Smooth muscle cell (in vitro differentiated cells): ENCODE data around the gene HAPLN2. TPM values are rescaled to one million over a fixed set of nuclear protein-coding genes. Genes with fewer than 3 reads are reported as not detected.

Experiments used
- DNase-seq: peaks from one replicate; lab custom pipeline; 2025; ENCODE audit not compliant: unreplicated experiment; lab: John Stamatoyannopoulos, UW
- H2AFZ ChIP-seq: fragments of 200-600 bp; sonication (generic); 2 replicates; pipeline ENCODE4 v1.6.0; 2016; ENCODE audit warnings: antibody characterized with exemption, low read depth, mild to moderate bottlenecking
- H3F3A ChIP-seq: fragments of 200-600 bp; sonication (generic); 2 replicates; pipeline ENCODE4 v1.6.0; 2017; ENCODE audit warnings: antibody characterized with exemption, low read depth
- H3K27ac ChIP-seq: fragments of 200-600 bp; sonication (generic); 2 replicates; pipeline ENCODE4 v1.5.1; 2016; ENCODE audit warnings: low read depth, mild to moderate bottlenecking
- H3K27me3 ChIP-seq: fragments of 200-600 bp; sonication (generic); 2 replicates; pipeline ENCODE4 v1.6.1; 2016; ENCODE audit warnings: low read depth, mild to moderate bottlenecking
- H3K36me3 ChIP-seq: fragments of 200-600 bp; sonication (generic); 2 replicates; pipeline ENCODE4 v1.5.1; 2016; ENCODE audit warnings: low read depth
- H3K4me1 ChIP-seq: fragments of 200-600 bp; sonication (generic); 2 replicates; pipeline ENCODE4 v1.5.1; 2016; ENCODE audit warnings: low read depth
- H3K4me2 ChIP-seq: fragments of 200-600 bp; sonication (generic); 2 replicates; pipeline ENCODE4 v1.6.0; 2016; ENCODE audit warnings: mild to moderate bottlenecking
- H3K4me3 ChIP-seq: fragments of 200-600 bp; sonication (generic); 2 replicates; pipeline ENCODE4 v1.5.1; 2016; ENCODE audit warnings: mild to moderate bottlenecking
- H3K79me2 ChIP-seq: fragments of 200-600 bp; sonication (generic); 2 replicates; pipeline ENCODE4 v1.6.0; 2016; ENCODE audit warnings: low read depth, mild to moderate bottlenecking
- H3K9ac ChIP-seq: fragments of 200-600 bp; sonication (generic); 2 replicates; pipeline ENCODE4 v1.6.0; 2016; ENCODE audit warnings: low read depth
- H3K9me3 ChIP-seq: fragments of 200-600 bp; sonication (generic); replicated peaks from 2 replicates; pipeline ENCODE4 v1.5.1; 2016; ENCODE audit warnings: low read depth
- H4K20me1 ChIP-seq: fragments of 200-600 bp; sonication (generic); 2 replicates; pipeline ENCODE4 v1.6.0; 2016; ENCODE audit warnings: low read depth
- CTCF ChIP-seq: fragments of 200-600 bp; sonication (generic); IDR thresholded peaks from 2 replicates; pipeline ENCODE4 v1.5.1; 2017; ENCODE audit warnings: borderline replicate concordance, mild to moderate bottlenecking, antibody characterized with exemption; ENCODE audit not compliant: insufficient read depth, poor library complexity, severe bottlenecking
- WGBS: methylation state at CpG from one replicate; pipeline ENCODE4 v1.1.7; 2016; ENCODE audit warnings: low lambda C conversion rate; 5-methylcytosine and 5-hydroxymethylcytosine counted together
- polyA plus RNA-seq: library from polyadenylated mRNA; unstranded; fragments of >200 nt; fragmentation: Nextera tagmentation; extraction: Ambion mirVana; gene quantifications from 2 replicates; pipeline ENCODE4 v1.2.1, GENCODE V29; 2016
- total RNA-seq: library from RNA; depleted of rRNA; stranded (reverse); fragments of >200 nt; gene quantifications from 2 replicates; pipeline ENCODE4 v1.2.3, GENCODE V29; 2014

Gene HAPLN2
- total and polyA plus RNA-seq, 2 experiments from 2014 or later: 1.00 TPM; not detected in 1

- Histone ChIP-seq H3K9ac (no peak overlapping the region), H3K27ac (no peak overlapping the region), H2AFZ (no peak overlapping the region), H3K4me3 (no peak overlapping the region), H3K79me2 (no peaks in the 10 kb centered on the region), H3K36me3 (no peaks in the 10 kb centered on the region), H3K4me2 (peak overlapping the region; percentile 53), H3K4me1 (peaks cover 44% of the 10 kb centered on the region), H3K9me3 (no peaks in the 10 kb centered on the region), H3K27me3 (peaks cover 22% of the 10 kb centered on the region), H4K20me1 (no peaks in the 10 kb centered on the region), H3F3A (peaks cover 27% of the 10 kb centered on the region)
- no peak for TF ChIP-seq CTCF
- WGBS: 88% methylated on average over 10 of the region's 10 CpGs
- no peak for DNase-seq
These were observed 39.8 kb downstream of the HAPLN2 start for GRCh38 chr1:156658945-156659574.

DNA sequence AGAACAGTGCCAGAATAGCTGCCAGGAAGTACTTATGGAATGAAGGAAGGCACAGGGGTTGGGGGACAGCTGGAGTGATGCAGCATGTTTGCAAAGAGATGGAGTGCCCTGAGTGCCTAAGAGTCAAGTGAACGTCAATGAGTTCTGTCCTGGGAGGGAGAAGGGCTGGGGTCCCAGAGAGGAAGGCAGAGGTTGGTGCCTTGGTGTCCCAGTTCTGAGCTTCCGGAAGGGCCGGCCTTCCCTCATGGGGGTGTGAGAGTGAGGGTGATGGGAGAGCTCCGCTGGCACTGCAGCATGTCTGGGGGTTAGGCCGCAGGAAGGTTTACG, 40.4 kb downstream of the HAPLN2 start:
- Histone ChIP-seq H2AFZ (peak overlapping the region; percentile 6), H3K27me3 (peaks cover 20% of the 10 kb centered on the region), H3K36me3 (no peaks in the 10 kb centered on the region), H3K4me1 (peaks cover 50% of the 10 kb centered on the region), H3K9ac (no peak overlapping the region), H4K20me1 (no peaks in the 10 kb centered on the region), H3F3A (peaks cover 32% of the 10 kb centered on the region), H3K4me3 (no peak overlapping the region), H3K79me2 (no peaks in the 10 kb centered on the region), H3K27ac (no peak overlapping the region), H3K4me2 (peak overlapping the region; percentile 53), H3K9me3 (no peaks in the 10 kb centered on the region)
- DNase-seq: no peak
- 37% methylated on average over 6 of the region's 6 CpGs for WGBS
- no peak for TF ChIP-seq CTCF

- peak; percentile 100 for TF ChIP-seq CTCF
- WGBS: 19% methylated on average over 15 of the region's 38 CpGs
- peaks cover 55% of the 10 kb centered on the region for H3K4me1 ChIP-seq
- peaks cover 32% of the 10 kb centered on the region for H3F3A ChIP-seq
- H3K27ac ChIP-seq: peak overlapping the region; percentile 93
- peaks cover 20% of the 10 kb centered on the region for H3K27me3 ChIP-seq
- peak overlapping the region; percentile 64 for H3K4me2 ChIP-seq
- H3K4me3 ChIP-seq: no peak overlapping the region
- H3K9ac ChIP-seq: peak overlapping the region; percentile 64
- H2AFZ ChIP-seq: peak overlapping the region; percentile 6
- no peaks in the 10 kb centered on the region for H3K79me2 ChIP-seq
- no peaks in the 10 kb centered on the region for H3K36me3 ChIP-seq
- no peaks in the 10 kb centered on the region for H3K9me3 ChIP-seq
- peak; percentile 93 for DNase-seq
- no peaks in the 10 kb centered on the region for H4K20me1 ChIP-seq
These were observed 41.0 kb downstream of the HAPLN2 start for GRCh38 chr1:156659988-156660751.

- H3K9ac ChIP-seq: peak overlapping the region; percentile 64
- no peaks in the 10 kb centered on the region for H3K36me3 ChIP-seq
- peak overlapping the region; percentile 29 for H3K4me3 ChIP-seq
- peak overlapping the region; percentile 93 for H3K27ac ChIP-seq
- H3K27me3 ChIP-seq: peaks cover 15% of the 10 kb centered on the region
- no peak for DNase-seq
- no peak overlapping the region for H2AFZ ChIP-seq
- peaks cover 34% of the 10 kb centered on the region for H3F3A ChIP-seq
- peak overlapping the region; percentile 64 for H3K4me2 ChIP-seq
- no peaks in the 10 kb centered on the region for H4K20me1 ChIP-seq
- no peaks in the 10 kb centered on the region for H3K9me3 ChIP-seq
- peaks cover 61% of the 10 kb centered on the region for H3K4me1 ChIP-seq
- TF ChIP-seq CTCF: no peak
- 73% methylated on average over 2 of the region's 2 CpGs for WGBS
- H3K79me2 ChIP-seq: no peaks in the 10 kb centered on the region
These were observed 41.5 kb downstream of the HAPLN2 start for GRCh38 chr1:156660752-156661112.
